GM10248 (cell line): Measurements from ENCODE around the gene LLPH.

Experiments used
- CTCF ChIA-PET: fragments of 300-600 bp; sonication (Branson Sonifier 250); formaldehyde crosslinking; extraction: SDS; loops from one replicate; lab custom pipeline; 2021; ENCODE audit warnings: antibody characterized with exemption; lab: Yijun Ruan, JAX
- POLR2A ChIA-PET: fragments of 350-650 bp; sonication (Branson Sonifier 250); formaldehyde crosslinking; extraction: SDS; loops from one replicate; lab custom pipeline; 2020; ENCODE audit warnings: antibody characterized with exemption; lab: Yijun Ruan, JAX
- DNase-seq: peaks from one replicate; pipeline ENCODE4 v3.0.0; 2012; ENCODE audit errors: extremely low spot score
- TF ChIP-seq, protein P1 (sequence below): IDR thresholded peaks from 2 replicates; pipeline ENCODE4 v1.5.1; 2012; ENCODE audit warnings: mild to moderate bottlenecking, low read depth; ENCODE audit errors: extremely low read depth, missing control alignments, control extremely low read depth

LLPH gene

DNA sequence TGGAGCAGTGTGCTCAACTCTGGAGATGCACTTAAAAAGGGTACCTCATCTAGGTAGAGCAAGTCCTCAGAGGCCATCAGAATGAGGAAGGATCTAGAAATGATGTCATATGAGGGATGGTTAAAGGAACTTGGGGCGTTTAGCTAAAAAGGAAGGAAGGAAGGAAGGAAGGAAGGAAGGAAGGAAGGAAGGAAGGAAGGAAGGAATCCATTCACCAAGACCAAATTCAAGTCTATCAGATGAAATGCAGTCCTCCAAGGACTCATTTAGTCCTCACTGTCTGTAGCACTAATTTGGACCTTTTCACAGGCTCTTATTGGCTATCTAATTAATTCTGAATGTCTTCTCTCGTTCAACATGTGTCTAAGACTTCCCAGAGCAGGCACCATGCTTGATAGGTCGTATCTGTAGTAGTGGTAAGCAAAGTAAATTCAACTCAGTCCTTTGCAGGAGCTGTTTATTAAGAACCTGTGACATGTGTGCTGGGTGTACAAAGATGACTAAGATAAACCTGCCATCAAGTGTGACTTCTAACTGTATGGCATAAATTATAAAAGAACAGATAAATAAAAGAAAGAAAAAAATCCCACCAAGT is 63.5 kb downstream of the LLPH start:
- TF ChIP-seq, protein P1, sequence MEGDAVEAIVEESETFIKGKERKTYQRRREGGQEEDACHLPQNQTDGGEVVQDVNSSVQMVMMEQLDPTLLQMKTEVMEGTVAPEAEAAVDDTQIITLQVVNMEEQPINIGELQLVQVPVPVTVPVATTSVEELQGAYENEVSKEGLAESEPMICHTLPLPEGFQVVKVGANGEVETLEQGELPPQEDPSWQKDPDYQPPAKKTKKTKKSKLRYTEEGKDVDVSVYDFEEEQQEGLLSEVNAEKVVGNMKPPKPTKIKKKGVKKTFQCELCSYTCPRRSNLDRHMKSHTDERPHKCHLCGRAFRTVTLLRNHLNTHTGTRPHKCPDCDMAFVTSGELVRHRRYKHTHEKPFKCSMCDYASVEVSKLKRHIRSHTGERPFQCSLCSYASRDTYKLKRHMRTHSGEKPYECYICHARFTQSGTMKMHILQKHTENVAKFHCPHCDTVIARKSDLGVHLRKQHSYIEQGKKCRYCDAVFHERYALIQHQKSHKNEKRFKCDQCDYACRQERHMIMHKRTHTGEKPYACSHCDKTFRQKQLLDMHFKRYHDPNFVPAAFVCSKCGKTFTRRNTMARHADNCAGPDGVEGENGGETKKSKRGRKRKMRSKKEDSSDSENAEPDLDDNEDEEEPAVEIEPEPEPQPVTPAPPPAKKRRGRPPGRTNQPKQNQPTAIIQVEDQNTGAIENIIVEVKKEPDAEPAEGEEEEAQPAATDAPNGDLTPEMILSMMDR: no peak
- DNase-seq: no peak
- POLR2A ChIA-PET: interaction anchor here (0.5 kb wide), 1 partner anchor 53 kb away, joined by 4 read pairs; no protein-coding TSS in a partner anchor
- CTCF ChIA-PET: interaction anchor here (1.0 to 2.1 kb wide), 4 partner anchors 9 to 161 kb away, joined by 3 to 15 read pairs (median 4); no protein-coding TSS in a partner anchor
